ENCODE measurements around the gene GPN2.

The GPN2 gene

GRCh38 chr1:26831546-26832248 is 58.4 kb downstream of the GPN2 start:
- DNase-seq (ENCODE audit: low read depth) = no peak

DNA sequence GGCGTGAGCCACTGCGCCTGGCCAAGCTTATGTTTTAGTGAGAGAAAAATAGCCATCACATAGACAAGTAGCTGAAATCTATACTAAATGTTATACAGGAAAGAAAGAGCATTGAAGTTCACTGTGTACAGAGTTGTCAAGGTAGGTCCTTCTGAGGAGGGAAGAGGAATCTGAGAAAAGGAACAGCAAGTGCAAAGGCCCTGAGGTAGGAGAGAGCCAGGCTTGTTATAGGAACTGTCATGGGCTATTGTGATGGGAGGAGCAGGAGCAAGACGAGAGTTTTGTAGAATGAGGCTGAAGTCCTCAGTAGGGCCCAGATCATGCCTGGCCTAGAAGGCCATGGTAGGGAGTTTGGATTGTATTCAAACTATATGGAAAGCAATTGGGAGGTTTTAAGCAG is 59.0 kb downstream of the GPN2 start:
- DNase-seq (ENCODE audit: low read depth) = no peak

GRCh38 chr1:26829184-26829911 is 60.7 kb downstream of the GPN2 start:
- no peak for DNase-seq (ENCODE audit: low read depth)

GRCh38 chr1:26828411-26828991 is 61.6 kb downstream of the GPN2 start:
- no peak for DNase-seq (ENCODE audit: low read depth)

- DNase-seq (ENCODE audit: low read depth) = no peak
Observed at GRCh38 chr1:26827663-26828062, 62.4 kb downstream of the GPN2 start.

DNA sequence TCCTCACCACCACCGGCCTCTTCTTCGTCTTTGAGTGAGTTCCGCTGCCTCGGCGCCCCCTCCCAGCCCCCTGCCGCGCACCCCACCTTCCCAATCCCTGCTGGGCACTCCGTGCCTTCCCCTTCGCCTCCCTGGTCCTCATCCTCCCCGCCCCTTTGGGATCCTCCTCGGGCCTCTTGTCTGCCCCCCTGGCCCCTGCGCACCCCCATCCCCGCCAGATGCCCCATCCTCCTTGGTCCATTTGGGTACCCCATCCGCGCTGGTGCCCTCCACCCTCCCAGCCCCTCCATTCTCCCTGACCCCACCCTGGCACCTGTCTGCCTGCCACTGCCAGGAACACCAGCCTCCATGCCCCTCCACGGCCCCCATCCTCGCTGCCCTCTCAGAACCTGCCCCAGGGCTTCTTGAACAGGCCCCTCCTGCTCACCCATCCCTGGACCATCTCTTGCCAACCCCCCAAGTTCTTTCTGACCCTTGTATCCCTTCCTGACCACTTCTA is 62.9 kb downstream of the GPN2 start:
- no peak for DNase-seq (ENCODE audit: low read depth)

DNA sequence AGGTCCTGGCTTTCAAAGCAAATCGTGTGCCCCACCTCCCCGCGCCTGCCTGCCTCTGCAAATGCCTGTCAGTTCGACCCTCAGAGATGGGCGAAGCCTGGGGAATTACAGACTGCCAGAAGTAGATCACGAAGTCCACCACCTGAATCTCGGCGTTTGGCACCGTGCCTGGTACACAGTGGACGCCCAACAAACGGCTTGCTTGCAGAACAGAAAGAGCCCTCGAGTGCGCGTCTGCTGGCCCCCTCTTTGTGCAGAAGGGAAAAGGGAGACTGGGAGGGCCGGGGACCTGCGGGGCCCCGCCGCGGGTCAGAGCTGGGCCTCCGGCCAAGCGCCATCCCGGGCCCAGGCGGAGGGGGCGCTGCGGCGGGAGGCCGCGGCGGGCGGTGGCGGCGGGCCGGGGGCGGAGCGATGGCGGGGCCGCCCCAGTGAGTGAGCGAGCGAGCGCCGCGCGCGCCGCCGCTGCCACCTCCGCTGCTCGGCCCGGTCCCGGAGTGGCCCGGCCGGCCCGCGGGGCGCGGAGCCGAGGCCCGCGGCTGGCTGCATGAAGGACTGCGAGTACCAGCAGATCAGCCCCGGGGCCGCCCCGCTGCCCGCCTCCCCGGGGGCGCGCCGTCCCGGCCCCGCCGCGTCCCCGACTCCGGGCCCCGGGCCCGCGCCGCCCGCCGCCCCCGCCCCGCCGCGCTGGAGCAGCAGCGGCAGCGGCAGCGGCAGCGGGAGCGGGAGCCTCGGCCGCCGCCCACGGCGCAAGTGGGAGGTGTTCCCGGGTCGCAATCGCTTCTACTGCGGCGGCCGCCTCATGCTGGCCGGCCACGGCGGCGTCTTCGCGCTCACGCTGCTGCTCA is 63.6 kb downstream of the GPN2 start, which contains the start of gene ZDHHC18:
TSS of gene ZDHHC18 (plus strand) at position 428 of the 845 bp plus-strand sequence. CDS start at position 545, 117 bp downstream.
- DNase-seq (ENCODE audit: low read depth) = peak; percentile 40
